Loucy (cell line): ENCODE measurements around the gene ALS2.

Source experiments
- H2AFZ ChIP-seq: fragments of 200-600 bp; sonication (generic); 2 replicates; pipeline ENCODE4 v1.6.0; 2016; ENCODE audit warnings: antibody characterized with exemption, mild to moderate bottlenecking, low read length, moderate library complexity
- H3F3A ChIP-seq: fragments of 200-600 bp; 2 replicates; pipeline ENCODE4 v1.6.0; 2016; ENCODE audit warnings: antibody characterized with exemption, low read depth, mild to moderate bottlenecking
- H3K27me3 ChIP-seq: fragments of 200-600 bp; sonication (generic); 2 replicates; pipeline ENCODE4 v1.6.1; 2014; ENCODE audit warnings: low read length, mild to moderate bottlenecking; ENCODE audit not compliant: insufficient read depth, poor library complexity, severe bottlenecking
- H3K36me3 ChIP-seq: fragments of 200-600 bp; sonication (generic); 2 replicates; pipeline ENCODE4 v1.6.1; 2016; ENCODE audit warnings: low read length; ENCODE audit not compliant: insufficient read depth
- H3K4me1 ChIP-seq: fragments of 200-600 bp; sonication (generic); 2 replicates; pipeline ENCODE4 v1.5.1; 2014; ENCODE audit warnings: low read length, mild to moderate bottlenecking; ENCODE audit not compliant: insufficient read depth, poor library complexity, severe bottlenecking
- H3K4me2 ChIP-seq: fragments of 200-600 bp; sonication (generic); 2 replicates; pipeline ENCODE4 v1.6.0; 2014; ENCODE audit warnings: antibody characterized with exemption, low read length, low read depth, mild to moderate bottlenecking; ENCODE audit not compliant: poor library complexity, severe bottlenecking
- H3K4me3 ChIP-seq: fragments of 200-600 bp; sonication (generic); 2 replicates; pipeline ENCODE4 v1.5.1; 2014; ENCODE audit warnings: low read length, mild to moderate bottlenecking, mixed read lengths; ENCODE audit not compliant: poor library complexity, severe bottlenecking
- H3K79me2 ChIP-seq: fragments of 200-600 bp; sonication (generic); 2 replicates; pipeline ENCODE4 v1.6.1; 2014; ENCODE audit warnings: low read length; ENCODE audit not compliant: insufficient read depth
- H3K9ac ChIP-seq: fragments of 200-600 bp; sonication (generic); 2 replicates; pipeline ENCODE4 v1.6.0; 2014; ENCODE audit warnings: mild to moderate bottlenecking, low read depth, low read length, moderate library complexity; ENCODE audit not compliant: poor library complexity, severe bottlenecking
- H3K9me2 ChIP-seq: fragments of 200-600 bp; sonication (generic); replicated peaks from 2 replicates; pipeline ENCODE4 v1.6.1; 2016; ENCODE audit warnings: low read depth, low read length, mixed read lengths
- H3K9me3 ChIP-seq: fragments of 200-600 bp; sonication (generic); 2 replicates; pipeline ENCODE4 v1.6.1; 2014; ENCODE audit warnings: mild to moderate bottlenecking, antibody characterized with exemption, low read length, low read depth; ENCODE audit not compliant: insufficient read depth
- H4K20me1 ChIP-seq: fragments of 200-600 bp; sonication (generic); 2 replicates; pipeline ENCODE4 v1.6.0; 2014; ENCODE audit warnings: antibody characterized with exemption, low read length, mild to moderate bottlenecking; ENCODE audit not compliant: insufficient read depth, poor library complexity, severe bottlenecking
- EZH2phosphoT487 ChIP-seq: fragments of 200-600 bp; IDR thresholded peaks from 2 replicates; pipeline ENCODE4 v1.6.1; 2018; ENCODE audit warnings: antibody characterized with exemption, mild to moderate bottlenecking, moderate library complexity, borderline replicate concordance
- TF ChIP-seq, protein P1 (sequence below): fragments of 200-600 bp; sonication (generic); conservative IDR thresholded peaks from 2 replicates; pipeline ENCODE4 v1.5.1; 2014; ENCODE audit warnings: mild to moderate bottlenecking, antibody characterized with exemption, low read length

ALS2 gene

DNA sequence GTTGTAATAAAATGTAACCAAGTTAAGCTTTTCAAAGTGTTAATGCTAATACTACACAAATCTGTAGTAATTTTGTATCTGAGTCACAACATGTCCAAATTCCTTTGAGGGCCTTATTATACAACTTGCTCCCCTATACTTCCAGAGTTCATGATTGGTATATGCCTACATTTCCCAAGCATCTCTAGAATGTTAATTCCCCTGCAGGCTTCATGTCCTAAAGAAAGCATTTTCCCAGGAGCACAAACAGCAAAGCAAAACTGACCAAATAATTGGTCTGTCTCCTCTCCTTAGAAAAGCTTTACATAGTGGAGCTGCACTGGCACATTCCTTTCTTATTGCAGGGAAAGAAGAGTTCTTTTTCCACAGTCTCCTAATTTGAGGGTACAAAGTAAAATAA is 3.7 kb downstream of the ALS2 start:
- Histone ChIP-seq H3K9ac (peak overlapping the region; percentile 20), H3K4me2 (peak overlapping the region; percentile 75)

DNA sequence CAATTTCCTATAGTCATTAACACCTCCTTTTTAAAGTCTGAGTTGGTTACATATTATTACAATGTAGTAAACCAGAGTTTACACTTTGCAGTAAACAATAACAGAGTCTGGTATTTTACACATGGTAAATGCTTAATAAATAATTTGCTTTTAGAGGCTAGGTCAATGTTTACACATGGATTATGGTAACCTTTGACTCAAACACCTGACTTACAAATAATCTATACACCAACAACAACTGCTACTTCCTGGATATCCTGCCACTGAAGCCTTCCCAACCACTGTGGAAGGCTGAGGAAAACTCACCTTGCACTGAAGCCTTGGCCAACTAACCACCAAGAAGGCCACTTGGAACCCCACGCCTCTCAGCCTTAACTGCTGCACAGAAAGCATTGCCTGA is 5.4 kb downstream of the ALS2 start:
- Histone ChIP-seq H3K4me2 (peak overlapping the region; percentile 75), H3K4me3 (no peak overlapping the region), H3F3A (no peaks in the 10 kb centered on the region), H2AFZ (no peak overlapping the region), H3K36me3 (no peaks in the 10 kb centered on the region), H4K20me1 (no peaks in the 10 kb centered on the region), H3K9me2 (no peaks in the 10 kb centered on the region), H3K9me3 (no peaks in the 10 kb centered on the region), H3K9ac (no peak overlapping the region), H3K79me2 (peaks cover 25% of the 10 kb centered on the region; the same call in 1 of the 2 replicates), H3K27me3 (no peaks in the 10 kb centered on the region), H3K4me1 (peaks cover 48% of the 10 kb centered on the region)
- TF ChIP-seq EZH2phosphoT487, result no peak
- TF ChIP-seq, protein P1, sequence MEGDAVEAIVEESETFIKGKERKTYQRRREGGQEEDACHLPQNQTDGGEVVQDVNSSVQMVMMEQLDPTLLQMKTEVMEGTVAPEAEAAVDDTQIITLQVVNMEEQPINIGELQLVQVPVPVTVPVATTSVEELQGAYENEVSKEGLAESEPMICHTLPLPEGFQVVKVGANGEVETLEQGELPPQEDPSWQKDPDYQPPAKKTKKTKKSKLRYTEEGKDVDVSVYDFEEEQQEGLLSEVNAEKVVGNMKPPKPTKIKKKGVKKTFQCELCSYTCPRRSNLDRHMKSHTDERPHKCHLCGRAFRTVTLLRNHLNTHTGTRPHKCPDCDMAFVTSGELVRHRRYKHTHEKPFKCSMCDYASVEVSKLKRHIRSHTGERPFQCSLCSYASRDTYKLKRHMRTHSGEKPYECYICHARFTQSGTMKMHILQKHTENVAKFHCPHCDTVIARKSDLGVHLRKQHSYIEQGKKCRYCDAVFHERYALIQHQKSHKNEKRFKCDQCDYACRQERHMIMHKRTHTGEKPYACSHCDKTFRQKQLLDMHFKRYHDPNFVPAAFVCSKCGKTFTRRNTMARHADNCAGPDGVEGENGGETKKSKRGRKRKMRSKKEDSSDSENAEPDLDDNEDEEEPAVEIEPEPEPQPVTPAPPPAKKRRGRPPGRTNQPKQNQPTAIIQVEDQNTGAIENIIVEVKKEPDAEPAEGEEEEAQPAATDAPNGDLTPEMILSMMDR, result no peak

More for the DNA sequence above, 3.7 kb downstream of the ALS2 start:
- Histone ChIP-seq H3K27me3 (no peaks in the 10 kb centered on the region), H3K4me3 (no peak overlapping the region), H3F3A (no peaks in the 10 kb centered on the region), H3K9me2 (no peaks in the 10 kb centered on the region), H3K4me1 (peaks cover 49% of the 10 kb centered on the region), H2AFZ (no peak overlapping the region), H4K20me1 (no peaks in the 10 kb centered on the region), H3K9me3 (no peaks in the 10 kb centered on the region), H3K36me3 (no peaks in the 10 kb centered on the region), H3K79me2 (peaks cover 27% of the 10 kb centered on the region; the same call in 1 of the 2 replicates)
- no peak for TF ChIP-seq EZH2phosphoT487
- TF ChIP-seq, protein P1, result no peak

DNA sequence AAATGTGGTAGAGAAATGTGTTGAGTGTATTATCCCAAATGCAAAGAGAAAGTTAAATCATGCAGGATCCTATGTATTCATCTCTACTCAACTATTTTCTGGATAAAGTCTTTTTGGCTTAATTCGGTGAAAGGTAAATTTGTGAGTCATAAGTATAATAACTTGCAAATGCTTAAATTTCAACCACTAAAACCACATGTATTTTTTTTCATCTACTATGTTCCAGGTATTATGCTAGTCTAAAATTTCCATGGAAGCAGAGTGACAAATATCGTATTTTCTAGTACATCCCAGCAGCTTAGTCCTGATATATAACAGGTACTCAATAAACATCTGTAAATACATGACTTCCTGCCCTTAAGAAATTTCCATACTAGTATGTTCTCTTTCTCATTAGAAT is 6.2 kb downstream of the ALS2 start:
- TF ChIP-seq EZH2phosphoT487, result no peak
- TF ChIP-seq, protein P1, result no peak
- H3K9me2 ChIP-seq, result no peaks in the 10 kb centered on the region
- peaks cover 17% of the 10 kb centered on the region; the same call in 1 of the 2 replicates for H3K79me2 ChIP-seq
- H3K4me1 ChIP-seq, result peaks cover 49% of the 10 kb centered on the region
- no peak overlapping the region for H3K9ac ChIP-seq
- no peaks in the 10 kb centered on the region for H3K27me3 ChIP-seq
- H2AFZ ChIP-seq, result no peak overlapping the region
- peak overlapping the region; percentile 1 for H3K4me2 ChIP-seq
- H3K4me3 ChIP-seq, result no peak overlapping the region
- H3K36me3 ChIP-seq, result no peaks in the 10 kb centered on the region
- H3F3A ChIP-seq, result no peaks in the 10 kb centered on the region
- no peaks in the 10 kb centered on the region for H4K20me1 ChIP-seq
- no peaks in the 10 kb centered on the region for H3K9me3 ChIP-seq
